Endothelial cell of umbilical vein (primary cell): ENCODE results near the gene CLEC12A. TPM values are rescaled to one million over a fixed set of nuclear protein-coding genes. Genes with fewer than 3 reads are reported as not detected.
A peak's percentile ranks its signal among the peaks of the same experiment; 100 is the strongest.

Source experiments
- BruUV-seq: library from RNA; stranded (reverse); fragments of 400-500 nt; replicated peaks from 2 replicates; lab custom pipeline; 2021; lab: Mats Ljungman, UMichigan
- CTCF ChIA-PET: fragments of 300-600, 350-600 bp; sonication (Branson Sonifier 250); formaldehyde crosslinking; loops from one replicate; lab custom pipeline; 2021; ENCODE audit warnings: antibody characterized with exemption, inconsistent platforms; lab: Charles Lee
- POLR2A ChIA-PET: fragments of 300-600, 350-600 bp; sonication (Branson Sonifier 250); formaldehyde crosslinking; loops from one replicate; lab custom pipeline; 2021; ENCODE audit warnings: antibody characterized with exemption, inconsistent platforms; lab: Charles Lee
- DNase-seq: peaks from one replicate; pipeline ENCODE4 v3.0.0-alpha.2; 2011; ENCODE audit warnings: low read depth, low spot score
- FAIRE-seq: peaks from 2 replicates; lab custom pipeline; 2011; peaks lifted over from hg19 to GRCh38; lab: Jason Lieb, UNC
- H2AFZ ChIP-seq: 2 replicates; pipeline ENCODE4 v1.6.0; 2012; ENCODE audit warnings: low read depth, low read length, control low read depth, inconsistent platforms
- H3K27ac ChIP-seq: 2 replicates; pipeline ENCODE4 v1.5.1; 2011; ENCODE audit warnings: low read depth, mild to moderate bottlenecking, control low read depth, low read length, moderate library complexity; ENCODE audit not compliant: insufficient read depth
- H3K27me3 ChIP-seq, 2 experiments: 2 replicates each; pipeline versions ENCODE4 v1.6.0 to v1.6.1; 2011; ENCODE audit warnings: low read length in 2 of 2, mixed read lengths in 1 of 2; ENCODE audit not compliant: control insufficient read depth in 2 of 2, insufficient read depth in 2 of 2
- H3K36me3 ChIP-seq, 2 experiments: 2 replicates in 1 of 2; 3 replicates in 1 of 2; pipeline ENCODE4 v1.5.1; 2011; ENCODE audit warnings: low read length in 2 of 2, mild to moderate bottlenecking in 1 of 2, moderate library complexity in 1 of 2; ENCODE audit not compliant: control insufficient read depth in 2 of 2, insufficient read depth in 2 of 2; ENCODE audit errors: extremely low read depth in 1 of 2
- H3K4me1 ChIP-seq: 3 replicates; pipeline ENCODE4 v1.5.1; 2011; ENCODE audit warnings: mild to moderate bottlenecking, low read length; ENCODE audit not compliant: control insufficient read depth, insufficient read depth; ENCODE audit errors: extremely low read depth
- H3K4me2 ChIP-seq: 2 replicates; pipeline ENCODE4 v1.6.1; 2011; ENCODE audit warnings: low read length, control low read depth, mixed read lengths; ENCODE audit not compliant: insufficient read depth
- H3K4me3 ChIP-seq, 3 experiments: fragments of 200-600 bp in 1 of 3; sonication (generic), shearing (Covaris generic) in 1 of 3; replicated peaks in 1 of 3; 2 replicates each; pipeline ENCODE4 v1.5.1; 2011 to 2016; ENCODE audit warnings: control low read depth in 3 of 3, low read length in 3 of 3, mild to moderate bottlenecking in 2 of 3, inconsistent platforms in 1 of 3, low read depth in 1 of 3, moderate library complexity in 1 of 3; ENCODE audit not compliant: insufficient read depth in 1 of 3
- H3K79me2 ChIP-seq: 2 replicates; pipeline ENCODE4 v1.6.0; 2012; ENCODE audit warnings: low read length, inconsistent platforms; ENCODE audit not compliant: control insufficient read depth, insufficient read depth
- H3K9ac ChIP-seq: replicated peaks from 2 replicates; pipeline ENCODE3; 2011; ENCODE audit warnings: low read length, control low read depth; ENCODE audit not compliant: insufficient read depth; ENCODE audit errors: extremely low read depth
- H3K9me1 ChIP-seq: replicated peaks from 3 replicates; pipeline ENCODE4 v1.6.0; 2011; ENCODE audit warnings: mild to moderate bottlenecking, low read length; ENCODE audit not compliant: control insufficient read depth, insufficient read depth; ENCODE audit errors: extremely low read depth
- H3K9me3 ChIP-seq: replicated peaks from 2 replicates; pipeline ENCODE4 v1.5.1; 2012; ENCODE audit warnings: low read length, inconsistent platforms; ENCODE audit not compliant: control insufficient read depth, insufficient read depth
- H4K20me1 ChIP-seq: replicated peaks from 2 replicates; pipeline ENCODE3; 2011; ENCODE audit warnings: mild to moderate bottlenecking, low read length; ENCODE audit not compliant: control insufficient read depth, insufficient read depth; ENCODE audit errors: extremely low read depth
- EZH2 ChIP-seq: IDR thresholded peaks from 2 replicates; pipeline ENCODE4 v1.6.1; 2012; ENCODE audit warnings: borderline replicate concordance, low read depth, mild to moderate bottlenecking, moderate library complexity, low read length, inconsistent platforms; ENCODE audit not compliant: severe bottlenecking
- FOS ChIP-seq: IDR thresholded peaks from 2 replicates; pipeline ENCODE4 v1.6.1; 2011; ENCODE audit warnings: mild to moderate bottlenecking, low read length, moderate library complexity, borderline replicate concordance; ENCODE audit not compliant: insufficient read depth
- JUN ChIP-seq: IDR thresholded peaks from 2 replicates; pipeline ENCODE4 v1.6.1; 2011; ENCODE audit warnings: borderline replicate concordance, low read depth; ENCODE audit not compliant: insufficient read length, insufficient read depth
- MYC ChIP-seq: IDR thresholded peaks from one replicate; pipeline ENCODE4 v1.6.1; 2011; ENCODE audit warnings: mild to moderate bottlenecking, low read depth, low read length
- POLR2A ChIP-seq: IDR thresholded peaks from 2 replicates; pipeline ENCODE4 v1.6.1; 2012; ENCODE audit warnings: low read depth, mild to moderate bottlenecking, control low read depth, low read length
- dilution Hi-C: fragments of 300-500 bp; cut with MboI; formaldehyde crosslinking; loops from one replicate; pipeline ENCODE4 v1.15.0; 2019; ENCODE audit warnings: low sequenced_read_pairs; ENCODE audit not compliant: extremely low pct_ligation_motif_present
- intact Hi-C: fragments of 100-400 bp; cut with micrococcal nuclease; formaldehyde crosslinking; loops from one replicate; pipeline ENCODE4 v1.10.0; 2022
- polyA plus RNA-seq, 4 experiments: library from polyadenylated mRNA; depleted of rRNA in 3 of 4; stranded (reverse) in 3 of 4; unstranded in 1 of 4; fragments of >200 nt; gene quantifications; 2 replicates each; pipeline versions ENCODE4 v1.2.1 to v1.2.3, GENCODE V29; 2011 to 2012; ENCODE audit warnings: missing spikeins in 1 of 4
- total RNA-seq: library from RNA; stranded (reverse); gene quantifications from 2 replicates; pipeline ENCODE4 v1.2.3, GENCODE V29; 2021
- TF ChIP-seq, protein P1 (sequence below): IDR thresholded peaks from 2 replicates; pipeline ENCODE4 v1.6.1; 2011; ENCODE audit not compliant: insufficient read depth, insufficient read length
- TF ChIP-seq, protein P2 (sequence below), 2 donors: IDR thresholded peaks; 1 replicate in 1 of 2; 2 replicates in 1 of 2; pipeline ENCODE4 v1.5.1; 2011; ENCODE audit warnings: low read length in 2 of 2, mild to moderate bottlenecking in 2 of 2, moderate library complexity in 2 of 2, control low read depth in 1 of 2, inconsistent platforms in 1 of 2, low read depth in 1 of 2; ENCODE audit not compliant: insufficient read depth in 1 of 2; ENCODE audit errors: extremely low read depth in 1 of 2

CLEC12A gene
- total and polyA plus RNA-seq, 2 donors (not counting 3 experiments of a cell fraction or from before 2014, with no cell fraction given) = not detected

DNA sequence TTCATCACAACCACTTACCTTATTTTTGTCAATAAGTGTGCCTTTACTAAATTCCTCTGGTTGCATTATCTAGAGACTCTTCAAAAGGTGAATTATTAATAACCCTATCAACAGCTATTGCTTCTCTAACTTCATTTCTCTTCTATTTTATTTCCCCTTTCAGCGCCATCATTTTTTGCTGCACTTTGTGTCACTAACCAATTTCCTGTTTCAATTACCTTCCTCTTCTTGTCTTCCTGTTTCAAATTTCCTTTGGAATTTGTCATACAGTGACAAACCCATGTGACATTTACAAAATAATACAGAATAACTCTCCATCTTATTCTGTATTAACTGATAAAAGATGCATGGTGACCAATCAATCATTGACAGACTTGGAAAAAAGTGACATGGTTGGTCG is 26.8 kb upstream of the CLEC12A start:
- no peak overlapping the region for H3K9ac ChIP-seq
- no peak overlapping the region for H2AFZ ChIP-seq
- POLR2A ChIA-PET = no interaction called here
- DNase-seq (no peak), FAIRE-seq (no peak)
- dilution Hi-C loops = no loop called here
- intact Hi-C loops = no loop called here
- H4K20me1 ChIP-seq = no peaks in the 10 kb centered on the region
- no peaks in the 10 kb centered on the region for H3K9me1 ChIP-seq
- CTCF ChIA-PET = interaction anchor here (0.8 to 0.9 kb wide), 3 partner anchors 19 to 66 kb away, joined by 3 read pairs; no protein-coding TSS in a partner anchor
- no peaks in the 10 kb centered on the region for H3K36me3 ChIP-seq
- no peak overlapping the region for H3K27ac ChIP-seq
- no TSS peak for BruUV-seq
- no peaks in the 10 kb centered on the region for H3K9me3 ChIP-seq
- TF ChIP-seq, protein P1, sequence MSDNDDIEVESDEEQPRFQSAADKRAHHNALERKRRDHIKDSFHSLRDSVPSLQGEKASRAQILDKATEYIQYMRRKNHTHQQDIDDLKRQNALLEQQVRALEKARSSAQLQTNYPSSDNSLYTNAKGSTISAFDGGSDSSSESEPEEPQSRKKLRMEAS = no peak
- TF ChIP-seq EZH2 (no peak), MYC (no peak), JUN (no peak), FOS (no peak), POLR2A (no peak)
- TF ChIP-seq, protein P2, sequence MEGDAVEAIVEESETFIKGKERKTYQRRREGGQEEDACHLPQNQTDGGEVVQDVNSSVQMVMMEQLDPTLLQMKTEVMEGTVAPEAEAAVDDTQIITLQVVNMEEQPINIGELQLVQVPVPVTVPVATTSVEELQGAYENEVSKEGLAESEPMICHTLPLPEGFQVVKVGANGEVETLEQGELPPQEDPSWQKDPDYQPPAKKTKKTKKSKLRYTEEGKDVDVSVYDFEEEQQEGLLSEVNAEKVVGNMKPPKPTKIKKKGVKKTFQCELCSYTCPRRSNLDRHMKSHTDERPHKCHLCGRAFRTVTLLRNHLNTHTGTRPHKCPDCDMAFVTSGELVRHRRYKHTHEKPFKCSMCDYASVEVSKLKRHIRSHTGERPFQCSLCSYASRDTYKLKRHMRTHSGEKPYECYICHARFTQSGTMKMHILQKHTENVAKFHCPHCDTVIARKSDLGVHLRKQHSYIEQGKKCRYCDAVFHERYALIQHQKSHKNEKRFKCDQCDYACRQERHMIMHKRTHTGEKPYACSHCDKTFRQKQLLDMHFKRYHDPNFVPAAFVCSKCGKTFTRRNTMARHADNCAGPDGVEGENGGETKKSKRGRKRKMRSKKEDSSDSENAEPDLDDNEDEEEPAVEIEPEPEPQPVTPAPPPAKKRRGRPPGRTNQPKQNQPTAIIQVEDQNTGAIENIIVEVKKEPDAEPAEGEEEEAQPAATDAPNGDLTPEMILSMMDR (IDR thresholded peaks at IDR 0.05; ENCODE audit: extremely low read depth in 1 of 2, insufficient read depth in 1 of 2, low read depth in 1 of 2, low read length in 2 of 2) = no peak
- no peaks in the 10 kb centered on the region for H3K4me1 ChIP-seq
- peaks cover 9 to 21% of the 10 kb centered on the region in 2 experiments for H3K27me3 ChIP-seq
- peak overlapping the region; percentile 16 for H3K4me2 ChIP-seq
- H3K4me3 ChIP-seq = no peak overlapping the region
- H3K79me2 ChIP-seq = no peaks in the 10 kb centered on the region
